Left kidney (tissue), 8 donors: ENCODE results near the gene BASP1. TPM values are rescaled to one million over a fixed set of nuclear protein-coding genes. Genes with fewer than 3 reads are reported as not detected.

Experiments
- DNase-seq: peaks from one replicate; pipeline ENCODE4 v3.0.0-alpha.2; 2013
- long read RNA-seq, 8 donors: transcript quantifications; one replicate each; lab custom pipeline, GENCODE V29; 2026
- polyA plus RNA-seq: library from polyadenylated mRNA; unstranded; fragments of 120-200 nt; gene quantifications from one replicate; pipeline ENCODE4 v1.2.1, GENCODE V29; 2013; ENCODE audit not compliant: insufficient read length

The BASP1 gene
- 81.6 TPM for polyA plus RNA-seq
- long read RNA-seq, donor 1, transcript BASP1-201 (2 exons, 1,878 nt) = major isoform, 51 of 59 reads
- long read RNA-seq, donor 1, partial matches to known transcripts = 8 of 59 reads
- long read RNA-seq, donor 1, other reads (novel, unspliced or antisense) = 0 of 59 reads
- long read RNA-seq, donor 2, transcript BASP1-201 (2 exons, 1,878 nt) = major isoform, 36 of 36 reads
- long read RNA-seq, donor 2, partial matches to known transcripts = 0 of 36 reads
- long read RNA-seq, donor 2, other reads (novel, unspliced or antisense) = 0 of 36 reads
- long read RNA-seq, donor 3, transcript BASP1-201 (2 exons, 1,878 nt) = major isoform, 30 of 30 reads
- long read RNA-seq, donor 3, partial matches to known transcripts = 0 of 30 reads
- long read RNA-seq, donor 3, other reads (novel, unspliced or antisense) = 0 of 30 reads
- long read RNA-seq, donor 4, partial matches to known transcripts = 0 of 2 reads
- long read RNA-seq, donor 4, other reads (novel, unspliced or antisense) = 0 of 2 reads
- long read RNA-seq, donor 5, transcript BASP1-201 (2 exons, 1,878 nt) = major isoform, 50 of 50 reads
- long read RNA-seq, donor 5, partial matches to known transcripts = 0 of 50 reads
- long read RNA-seq, donor 5, other reads (novel, unspliced or antisense) = 0 of 50 reads
- long read RNA-seq, donor 6, transcript BASP1-201 (2 exons, 1,878 nt) = major isoform, 40 of 40 reads
- long read RNA-seq, donor 6, partial matches to known transcripts = 0 of 40 reads
- long read RNA-seq, donor 6, other reads (novel, unspliced or antisense) = 0 of 40 reads
- long read RNA-seq, donor 7, transcript BASP1-201 (2 exons, 1,878 nt) = major isoform, 46 of 46 reads
- long read RNA-seq, donor 7, partial matches to known transcripts = 0 of 46 reads
- long read RNA-seq, donor 7, other reads (novel, unspliced or antisense) = 0 of 46 reads
- long read RNA-seq, donor 8, transcript BASP1-201 (2 exons, 1,878 nt) = major isoform, 16 of 16 reads
- long read RNA-seq, donor 8, partial matches to known transcripts = 0 of 16 reads
- long read RNA-seq, donor 8, other reads (novel, unspliced or antisense) = 0 of 16 reads

GRCh38 chr5:17217493-17218352, at the start of gene BASP1:
TSS of gene BASP1 (plus strand) at chr5:17217631. CDS start at chr5:17275217, 57,586 bp downstream.
- peak; percentile 78 for DNase-seq

DNA sequence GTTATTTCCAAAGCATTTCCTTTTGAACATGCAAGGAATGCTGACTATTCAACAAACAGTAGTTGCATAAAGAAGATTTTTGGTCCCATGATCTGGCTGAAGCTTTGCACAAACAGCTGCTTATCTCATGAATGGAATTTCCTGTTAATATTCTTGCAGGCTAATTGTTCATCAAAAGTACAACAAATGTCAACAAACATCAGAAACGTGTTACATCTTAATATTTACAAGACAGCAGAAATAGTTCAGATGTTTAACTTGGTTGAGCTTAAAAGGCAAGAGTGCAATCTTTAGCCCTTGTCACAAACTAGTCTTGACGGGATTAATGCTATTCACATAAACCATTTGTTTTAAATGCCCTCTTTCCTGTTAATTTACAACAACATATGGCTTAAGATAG, 47.9 kb upstream of the BASP1 start:
- DNase-seq = peak; percentile 52

DNA sequence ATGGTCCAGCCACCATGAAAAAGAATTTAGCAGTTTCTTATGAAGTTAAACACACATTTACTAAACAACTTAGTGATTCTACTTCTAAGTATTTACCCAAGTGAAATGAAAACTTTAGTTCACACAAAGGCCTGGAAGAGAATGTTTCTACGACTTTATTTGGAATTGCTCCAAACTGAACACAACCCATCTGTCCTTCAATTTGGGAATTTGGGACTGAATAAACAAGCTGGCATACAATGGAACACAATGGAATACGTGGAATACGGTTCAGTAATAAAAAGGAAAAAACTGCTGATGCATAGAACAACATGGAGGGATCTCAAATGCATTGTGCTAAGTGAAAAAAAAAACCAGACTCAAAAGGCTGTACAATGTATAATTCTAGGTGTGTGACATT, 44.6 kb upstream of the BASP1 start:
- DNase-seq = no peak

DNA sequence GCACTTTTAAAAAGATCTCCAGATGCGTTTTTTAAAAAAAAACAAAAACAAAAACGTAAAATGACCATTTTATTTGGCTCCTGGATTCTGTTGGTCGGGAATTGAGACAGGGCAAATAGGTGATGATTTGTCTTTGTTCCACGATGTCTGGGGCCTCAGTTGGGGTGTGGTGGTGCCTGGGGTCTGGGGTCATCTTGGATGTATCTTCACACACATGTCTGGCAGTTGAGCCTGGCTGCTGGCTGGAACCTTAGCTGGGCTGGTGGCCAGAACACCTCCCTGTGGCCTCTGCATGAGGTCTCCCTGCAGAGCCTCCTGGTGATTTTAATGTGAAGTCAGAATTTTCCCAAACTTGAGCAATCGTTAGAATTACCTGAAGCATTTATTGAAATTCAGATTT, 42.5 kb upstream of the BASP1 start:
- no peak for DNase-seq

DNA sequence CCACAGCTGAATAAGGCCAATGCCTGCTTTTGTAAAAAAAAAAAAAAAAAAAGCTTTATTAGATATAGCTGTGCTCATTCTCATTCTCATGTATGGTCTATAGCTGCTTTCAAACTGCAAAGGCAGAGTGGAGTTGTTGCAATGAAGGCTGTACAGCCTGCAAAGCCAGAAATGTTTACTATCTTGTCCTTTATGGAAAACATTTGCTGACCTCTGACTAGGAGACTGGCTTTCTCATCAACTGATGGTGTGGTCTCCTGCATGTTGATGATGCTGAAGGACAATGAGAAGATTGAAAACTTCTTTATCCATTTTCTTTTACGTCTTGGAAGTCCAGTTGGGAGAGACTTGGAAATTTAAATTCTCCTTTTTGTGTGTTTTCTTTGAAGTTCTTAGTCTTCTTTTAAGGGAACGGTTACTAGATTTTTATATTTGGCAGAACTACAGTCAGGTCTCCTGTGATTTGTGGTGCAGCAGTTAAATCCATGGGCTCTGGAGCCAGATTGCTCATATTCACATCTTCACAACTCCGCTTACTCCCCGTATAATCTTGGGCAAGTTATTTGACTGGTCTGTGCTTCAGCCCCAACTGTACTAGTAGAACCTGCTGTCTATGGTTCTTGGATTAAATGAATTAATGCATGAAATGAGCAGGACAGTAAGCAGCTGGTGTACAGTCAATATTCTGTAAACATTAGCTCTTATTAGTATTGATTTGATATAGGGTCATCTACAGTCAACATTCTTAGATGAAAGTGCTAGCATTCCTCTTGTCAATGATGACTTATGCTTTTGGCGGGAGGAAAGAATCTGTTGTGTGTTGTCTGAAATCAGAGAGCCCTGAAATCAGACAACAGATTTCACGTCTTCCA, 39.7 kb upstream of the BASP1 start:
- no peak for DNase-seq

DNA sequence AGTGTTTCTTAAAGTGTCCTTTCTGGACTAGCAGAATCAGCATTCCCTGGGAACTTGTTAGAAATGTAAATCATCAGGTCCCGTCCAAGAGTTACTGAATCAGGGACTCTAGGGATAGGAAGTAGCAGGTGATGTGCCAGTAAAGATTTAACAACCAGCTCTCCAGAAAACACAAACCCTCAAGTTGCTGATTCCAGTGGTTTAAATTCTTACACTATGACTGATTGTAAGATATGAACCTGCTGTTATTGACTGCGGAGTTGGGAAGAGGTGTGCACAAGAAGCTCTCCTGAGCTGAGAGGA, 39.1 kb upstream of the BASP1 start:
- no peak for DNase-seq

DNA sequence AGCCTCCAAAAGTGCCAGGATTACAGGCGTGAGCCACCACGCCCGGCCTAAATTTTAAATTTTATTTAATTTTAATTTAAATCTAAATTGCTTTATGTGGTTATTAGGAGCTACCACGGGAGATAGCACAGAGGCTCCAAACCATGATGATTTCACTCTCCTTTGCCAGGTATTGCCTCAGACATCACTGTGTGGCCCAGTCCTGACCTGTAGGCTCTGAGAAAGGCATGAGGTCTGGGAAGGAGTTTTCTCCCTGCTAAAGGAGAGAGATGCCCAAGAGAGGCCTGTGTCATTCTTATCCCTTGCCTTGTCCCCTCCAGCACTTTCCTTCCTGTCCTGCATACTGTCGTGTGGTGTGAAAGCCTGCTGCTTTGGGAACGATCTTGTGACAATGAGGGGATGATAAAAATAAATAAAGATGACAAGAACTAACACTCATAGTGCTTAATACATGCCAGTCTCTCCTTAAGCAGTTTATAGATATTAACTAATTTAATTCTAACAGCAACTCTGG, 37.0 kb upstream of the BASP1 start:
- no peak for DNase-seq

DNA sequence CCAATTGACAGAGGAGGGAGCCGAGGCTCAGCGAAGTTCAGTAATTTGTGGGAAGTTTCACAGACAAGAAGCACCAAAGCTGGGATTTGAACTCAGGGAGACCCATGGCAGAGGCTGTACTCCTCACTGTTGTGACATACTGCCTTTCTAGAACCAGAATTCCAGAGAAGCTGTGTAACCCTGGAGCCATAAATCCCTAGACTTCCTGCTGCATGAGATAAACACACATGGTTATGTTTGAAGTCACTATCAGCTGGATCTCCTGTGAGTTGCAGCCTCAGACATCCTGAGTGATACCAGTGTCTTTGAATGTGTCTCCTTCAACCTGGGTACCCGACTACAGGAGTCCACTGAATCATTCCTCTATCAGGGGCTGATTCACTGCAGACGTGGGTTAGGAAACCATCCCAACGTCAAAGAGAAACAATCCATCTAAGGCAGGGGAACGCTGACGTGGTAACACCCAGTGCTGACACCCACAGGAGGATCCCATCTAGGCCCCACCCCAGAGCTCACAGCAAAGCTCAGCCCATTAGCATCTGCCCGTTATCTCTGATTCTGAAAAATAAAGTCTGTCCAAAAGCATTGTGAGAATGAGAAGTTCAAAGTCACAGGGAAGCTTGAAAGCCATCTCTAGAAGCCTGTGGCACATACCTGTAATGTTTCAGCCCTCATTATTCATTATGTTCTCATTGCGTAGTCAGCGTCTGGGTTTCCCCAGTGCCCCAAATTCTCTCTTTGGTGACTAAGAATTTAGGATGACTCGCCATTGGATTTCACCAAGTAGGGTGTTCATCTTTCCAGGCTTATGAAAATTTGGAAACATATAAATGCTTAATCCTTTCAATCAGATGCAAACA, 36.3 kb upstream of the BASP1 start:
- DNase-seq = no peak

- no peak for DNase-seq
Measured at GRCh38 chr5:17182494-17182893, 34.9 kb upstream of the BASP1 start.

DNA sequence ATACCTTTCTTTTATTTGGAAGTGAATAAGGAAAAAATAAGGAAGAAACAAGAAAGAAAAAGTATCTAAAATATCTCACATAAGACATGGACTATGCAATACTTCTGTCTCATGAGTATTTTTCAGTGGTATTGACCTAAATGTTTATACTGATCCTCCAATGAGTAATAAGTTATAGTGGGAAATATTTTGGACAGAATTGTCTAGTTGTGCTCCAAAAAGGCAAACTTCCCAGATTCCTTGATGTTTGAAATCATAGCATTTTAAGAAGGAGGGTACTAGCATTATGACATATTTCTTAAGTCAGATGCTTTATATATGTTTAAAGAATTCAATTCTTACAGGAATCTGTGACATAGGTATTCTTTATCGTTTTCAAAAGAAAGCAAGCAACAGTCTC, 34.5 kb upstream of the BASP1 start:
- no peak for DNase-seq

DNA sequence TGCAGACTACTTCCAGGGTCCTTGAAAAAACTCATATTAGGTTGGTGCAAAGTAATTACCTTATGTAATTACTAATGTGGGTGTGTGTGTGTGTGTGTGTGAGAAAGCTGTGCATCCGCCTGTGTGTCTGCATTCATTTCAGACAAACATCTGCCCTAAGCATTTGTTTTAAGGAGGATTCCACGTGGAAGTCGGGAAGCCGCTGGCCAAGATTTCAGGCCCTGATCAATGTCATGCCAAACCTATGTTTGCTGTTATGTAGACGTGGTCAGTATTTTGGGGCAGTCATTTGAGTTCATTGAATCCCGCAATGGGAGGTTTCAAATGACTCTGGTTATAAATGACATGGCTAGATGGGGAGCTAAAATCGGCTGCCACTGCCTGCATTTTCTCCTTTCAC, 33.6 kb upstream of the BASP1 start:
- no peak for DNase-seq

- no peak for DNase-seq
Measured at GRCh38 chr5:17184588-17184987, 32.8 kb upstream of the BASP1 start.

DNA sequence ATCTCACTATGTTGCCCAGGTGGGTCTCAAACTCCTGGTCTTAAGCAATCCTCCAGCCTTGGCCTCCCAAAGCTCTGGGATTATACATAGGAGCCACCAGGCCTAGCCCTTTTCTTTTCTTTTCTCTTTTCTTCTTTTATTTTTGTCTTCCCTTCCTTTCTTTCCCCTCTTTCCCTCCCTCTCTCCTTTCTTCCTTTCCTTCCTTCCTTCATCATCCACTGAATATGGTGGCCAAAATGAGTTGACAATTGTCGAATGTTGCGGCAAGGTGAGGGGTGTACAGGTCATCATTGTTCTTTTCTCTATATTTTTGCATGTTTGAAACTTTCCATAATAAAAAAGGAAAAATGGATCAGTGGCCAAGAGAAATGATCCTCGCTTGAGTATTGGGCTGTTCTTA, 32.1 kb upstream of the BASP1 start:
- DNase-seq = no peak

DNA sequence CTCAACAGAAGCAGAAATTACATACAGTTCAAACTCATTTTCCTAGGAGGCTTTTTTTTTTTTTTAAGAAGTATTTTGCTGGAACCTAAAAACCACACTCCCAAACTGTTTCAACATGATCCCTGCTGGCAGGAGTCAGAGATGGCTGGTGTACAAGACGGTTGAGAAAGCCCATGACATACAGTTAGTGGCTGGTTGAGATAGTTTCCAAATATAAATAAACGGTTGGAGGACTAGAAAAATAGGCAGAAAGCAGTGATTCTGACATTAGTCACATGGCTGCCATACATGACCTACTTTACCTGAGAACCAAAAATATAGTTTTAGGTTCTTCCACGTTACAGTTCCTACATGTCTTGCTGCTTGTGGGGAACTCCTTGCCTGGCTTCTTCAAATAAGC, 31.7 kb upstream of the BASP1 start:
- DNase-seq = no peak

- no peak for DNase-seq
Measured at GRCh38 chr5:17186256-17186655, 31.2 kb upstream of the BASP1 start.

- DNase-seq = no peak
Measured at GRCh38 chr5:17187011-17187785, 30.2 kb upstream of the BASP1 start.

DNA sequence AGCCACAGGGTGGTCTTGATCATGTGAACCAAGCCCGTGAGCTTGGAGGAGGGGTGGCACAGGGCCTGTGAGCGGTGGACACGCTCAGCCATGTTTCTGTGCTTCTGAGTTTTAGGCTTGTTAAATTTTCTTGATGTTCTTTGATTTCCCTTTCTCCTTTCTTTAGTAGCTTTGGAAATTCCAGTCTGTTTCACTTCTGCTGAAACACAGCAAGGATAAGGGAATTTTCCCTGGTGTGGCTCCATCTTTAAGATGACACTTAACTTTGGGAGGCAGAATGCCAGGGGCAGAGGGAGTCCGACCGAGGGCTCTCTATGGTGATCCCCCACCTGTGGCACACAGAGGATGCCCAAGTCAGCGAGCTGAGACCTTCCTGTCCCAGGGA, 29.7 kb upstream of the BASP1 start:
- DNase-seq = no peak

- DNase-seq = peak; percentile 81
Measured at GRCh38 chr5:17189381-17190036, 27.9 kb upstream of the BASP1 start.
